ENCODE data around the gene MRPL18. TPM values are rescaled to one million over a fixed set of nuclear protein-coding genes. Genes with fewer than 3 reads are reported as not detected.

The MRPL18 gene
- total RNA-seq, 2 experiments from 2014 or later = 81.8 to 83.5 TPM

DNA sequence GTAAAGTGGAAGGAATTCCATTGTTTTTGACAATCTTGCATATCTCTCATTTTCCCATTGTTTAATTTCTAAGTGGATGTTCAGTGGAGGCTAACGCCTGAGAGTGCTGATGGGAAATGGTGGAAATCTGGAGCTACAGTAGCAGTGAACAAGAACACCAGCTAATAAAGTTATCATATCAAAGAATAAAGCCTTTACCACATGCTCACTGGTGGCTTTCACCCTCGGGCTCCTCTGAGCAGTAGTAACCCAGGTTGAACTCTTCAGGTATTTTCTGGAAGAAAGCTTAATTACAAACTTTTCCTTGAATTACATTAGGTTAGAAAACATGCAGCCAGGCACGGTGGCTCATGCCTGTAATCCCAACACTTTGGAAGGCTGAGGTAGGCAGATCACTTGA, 38.8 kb upstream of the MRPL18 start:
- POLR2A ChIA-PET = interaction anchor here (0.8 to 1.5 kb wide), 5 partner anchors 10 to 37 kb away, joined by 3 to 5 read pairs (median 4); partner anchors contain the start of gene ACAT2
- no peak for ATAC-seq
- intact Hi-C loops (cut with micrococcal nuclease) = no loop called here

DNA sequence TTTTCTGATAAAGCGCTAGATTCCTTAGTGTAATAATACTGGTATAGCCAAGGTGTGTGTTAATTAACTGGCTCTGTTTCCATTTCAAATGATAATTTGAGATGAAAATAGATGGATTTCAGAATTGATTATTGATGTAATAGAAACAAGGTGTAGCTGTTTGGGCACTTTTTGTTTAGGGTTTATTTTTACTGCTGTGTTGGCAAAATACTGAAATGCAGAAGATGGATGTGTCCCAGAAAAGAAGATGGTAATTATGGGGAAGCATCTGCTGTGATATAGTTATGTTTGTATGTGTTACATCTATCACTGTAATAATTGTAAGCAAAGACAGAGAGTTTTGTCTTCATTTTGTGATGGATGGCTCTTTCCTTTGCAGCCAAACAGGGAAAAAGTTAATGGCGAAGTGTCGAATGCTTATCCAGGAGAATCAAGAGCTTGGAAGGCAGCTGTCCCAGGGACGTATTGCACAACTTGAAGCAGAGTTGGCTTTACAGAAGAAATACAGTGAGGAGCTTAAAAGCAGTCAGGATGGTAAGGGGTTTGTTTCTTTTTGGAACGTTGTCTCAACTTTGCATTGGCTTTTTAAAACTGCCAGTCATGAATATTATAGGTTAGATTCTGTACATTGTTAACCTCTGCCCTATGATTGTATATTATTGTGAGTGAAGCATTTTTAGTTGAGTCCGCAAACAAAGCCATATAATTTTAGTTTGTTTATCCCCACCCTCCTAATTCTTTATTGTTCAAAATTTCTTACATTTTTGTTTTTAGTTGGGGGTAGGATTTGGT, 37.0 kb upstream of the MRPL18 start:
- ATAC-seq (no peak), DNase-seq (no peak)
- H3K9me3 Mint-ChIP-seq = no peaks in the 10 kb centered on the region
- H3K27ac Mint-ChIP-seq = peak overlapping the region; percentile 46
- H3K36me3 Mint-ChIP-seq (ENCODE audit: low read depth) = peaks cover 51% of the 10 kb centered on the region
- TF ChIP-seq, protein P1, sequence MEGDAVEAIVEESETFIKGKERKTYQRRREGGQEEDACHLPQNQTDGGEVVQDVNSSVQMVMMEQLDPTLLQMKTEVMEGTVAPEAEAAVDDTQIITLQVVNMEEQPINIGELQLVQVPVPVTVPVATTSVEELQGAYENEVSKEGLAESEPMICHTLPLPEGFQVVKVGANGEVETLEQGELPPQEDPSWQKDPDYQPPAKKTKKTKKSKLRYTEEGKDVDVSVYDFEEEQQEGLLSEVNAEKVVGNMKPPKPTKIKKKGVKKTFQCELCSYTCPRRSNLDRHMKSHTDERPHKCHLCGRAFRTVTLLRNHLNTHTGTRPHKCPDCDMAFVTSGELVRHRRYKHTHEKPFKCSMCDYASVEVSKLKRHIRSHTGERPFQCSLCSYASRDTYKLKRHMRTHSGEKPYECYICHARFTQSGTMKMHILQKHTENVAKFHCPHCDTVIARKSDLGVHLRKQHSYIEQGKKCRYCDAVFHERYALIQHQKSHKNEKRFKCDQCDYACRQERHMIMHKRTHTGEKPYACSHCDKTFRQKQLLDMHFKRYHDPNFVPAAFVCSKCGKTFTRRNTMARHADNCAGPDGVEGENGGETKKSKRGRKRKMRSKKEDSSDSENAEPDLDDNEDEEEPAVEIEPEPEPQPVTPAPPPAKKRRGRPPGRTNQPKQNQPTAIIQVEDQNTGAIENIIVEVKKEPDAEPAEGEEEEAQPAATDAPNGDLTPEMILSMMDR (IDR thresholded peaks at IDR 0.05) = no peak
- H3K4me3 Mint-ChIP-seq = no peak overlapping the region
- no peaks in the 10 kb centered on the region for H3K27me3 Mint-ChIP-seq
- intact Hi-C loops (cut with micrococcal nuclease) = no loop called here
- ChIA-PET CTCF (interaction anchor here (3.0 kb wide), 1 partner anchor 62 kb away, joined by 11 read pairs; no protein-coding TSS in a partner anchor), POLR2A (interaction anchor here (0.6 to 1.2 kb wide), 2 partner anchors 8 to 22 kb away, joined by 3 read pairs; partner anchors contain the start of gene ACAT2)
- peaks cover 9% of the 10 kb centered on the region for H3K4me1 Mint-ChIP-seq (ENCODE audit: low read depth)

More for the DNA sequence above, 38.8 kb upstream of the MRPL18 start:
- Mint-ChIP-seq H3K36me3 (ENCODE audit: low read depth) (peaks cover 49% of the 10 kb centered on the region), H3K9me3 (no peaks in the 10 kb centered on the region), H3K27me3 (no peaks in the 10 kb centered on the region), H3K4me3 (no peak overlapping the region), H3K27ac (no peak overlapping the region), H3K4me1 (ENCODE audit: low read depth) (peaks cover 9% of the 10 kb centered on the region)
- DNase-seq = no peak
- CTCF ChIA-PET = interaction anchor here (2.1 to 3.0 kb wide), 2 partner anchors 10 to 60 kb away, joined by 4 to 11 read pairs; partner anchors contain the start of gene ACAT2
- TF ChIP-seq, protein P1 (IDR thresholded peaks at IDR 0.05) = no peak

DNA sequence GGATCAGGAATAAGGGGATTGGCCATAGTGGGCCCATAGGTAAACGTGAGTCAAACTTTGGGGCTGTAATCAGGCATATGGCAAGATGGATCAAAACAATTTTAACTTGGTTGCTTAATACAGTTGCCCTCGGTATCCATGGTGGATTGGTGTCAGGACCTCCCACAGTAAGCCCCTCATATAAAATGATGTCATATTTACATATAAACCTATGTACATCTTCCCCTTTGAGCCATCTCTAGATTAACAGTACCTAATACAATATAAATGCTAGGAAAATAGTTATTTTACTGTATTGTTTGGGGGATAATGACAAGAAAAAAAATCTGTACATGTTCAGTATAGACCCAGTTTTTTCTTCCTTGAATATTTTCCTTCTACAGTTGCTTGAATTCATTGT, 35.9 kb upstream of the MRPL18 start:
- ChIA-PET POLR2A (interaction anchor here (1.0 kb wide), 1 partner anchor 9 kb away, joined by 3 read pairs; no protein-coding TSS in a partner anchor), CTCF (interaction anchor here (3.0 kb wide), 1 partner anchor 63 kb away, joined by 11 read pairs; no protein-coding TSS in a partner anchor)
- DNase-seq (no peak), ATAC-seq (no peak)
- Mint-ChIP-seq H3K4me1 (ENCODE audit: low read depth) (peaks cover 13% of the 10 kb centered on the region), H3K27ac (no peak overlapping the region), H3K36me3 (ENCODE audit: low read depth) (peaks cover 50% of the 10 kb centered on the region), H3K9me3 (no peaks in the 10 kb centered on the region), H3K4me3 (no peak overlapping the region), H3K27me3 (no peaks in the 10 kb centered on the region)
- TF ChIP-seq, protein P1 (IDR thresholded peaks at IDR 0.05) = no peak
- intact Hi-C loops (cut with micrococcal nuclease) = no loop called here

DNA sequence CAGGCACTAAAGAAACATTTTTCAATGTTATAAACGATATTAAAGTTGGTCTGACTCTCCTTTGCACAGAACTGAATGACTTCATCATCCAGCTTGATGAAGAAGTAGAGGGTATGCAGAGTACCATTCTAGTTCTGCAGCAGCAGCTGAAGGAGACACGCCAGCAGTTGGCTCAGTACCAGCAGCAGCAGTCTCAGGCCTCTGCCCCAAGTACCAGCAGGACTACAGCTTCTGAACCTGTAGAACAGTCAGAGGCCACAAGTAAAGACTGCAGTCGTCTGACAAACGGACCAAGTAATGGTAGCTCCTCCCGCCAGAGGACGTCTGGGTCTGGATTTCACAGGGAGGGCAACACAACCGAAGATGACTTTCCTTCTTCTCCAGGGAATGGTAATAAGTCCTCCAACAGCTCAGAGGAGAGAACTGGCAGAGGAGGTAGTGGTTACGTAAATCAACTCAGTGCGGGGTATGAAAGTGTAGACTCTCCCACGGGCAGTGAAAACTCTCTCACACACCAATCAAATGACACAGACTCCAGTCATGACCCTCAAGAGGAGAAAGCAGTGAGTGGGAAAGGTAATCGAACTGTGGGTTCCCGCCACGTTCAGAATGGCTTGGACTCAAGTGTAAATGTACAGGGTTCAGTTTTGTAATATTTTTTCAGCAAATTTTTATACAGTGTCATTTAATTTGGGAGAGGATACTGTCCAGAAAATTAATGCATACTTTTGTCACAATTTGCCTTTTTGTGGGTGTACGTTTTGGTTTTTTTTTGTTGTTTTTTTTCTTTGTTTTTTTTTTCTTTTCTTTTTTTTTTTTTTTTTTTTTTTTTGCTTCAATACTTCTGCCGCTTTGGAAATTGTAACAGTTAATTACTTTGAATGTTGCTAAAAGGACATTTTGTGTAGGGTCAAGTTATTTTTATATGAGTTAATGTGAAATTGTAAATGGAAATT, 35.0 kb upstream of the MRPL18 start:
- ATAC-seq (no peak), DNase-seq (no peak)
- peak overlapping the region; percentile 56 for H3K27ac Mint-ChIP-seq
- no peaks in the 10 kb centered on the region for H3K9me3 Mint-ChIP-seq
- no peaks in the 10 kb centered on the region for H3K27me3 Mint-ChIP-seq
- H3K4me3 Mint-ChIP-seq = no peak overlapping the region
- H3K4me1 Mint-ChIP-seq (ENCODE audit: low read depth) = peaks cover 14% of the 10 kb centered on the region
- TF ChIP-seq, protein P1 (IDR thresholded peaks at IDR 0.05) = no peak
- CTCF ChIA-PET = no interaction called here
- H3K36me3 Mint-ChIP-seq (ENCODE audit: low read depth) = peaks cover 44% of the 10 kb centered on the region
- POLR2A ChIA-PET = interaction anchor here (1.0 to 1.5 kb wide), 3 partner anchors 8 to 26 kb away, joined by 3 to 4 read pairs (median 4); no protein-coding TSS in a partner anchor
- intact Hi-C loops (cut with micrococcal nuclease) = no loop called here
